Activated T-helper 1 cell treated with anti-CD3 and anti-CD28 coated beads, Interleukin-12 subunit alpha, Interleukin-12 subunit beta, Interleukin-2, Interleukin-4 antibody, amounts not matched to agents 30 ng/mL and 10 ng/mL and 1 ng/mL, durations not matched to agents 14 hours and 24 hours and 36 hours (primary cell): ENCODE measurements around the gene DSCAM. TPM values are rescaled to one million over a fixed set of nuclear protein-coding genes. Genes with fewer than 3 reads are reported as not detected.

Experiments used
- DNase-seq: peaks from one replicate; pipeline ENCODE4 v3.0.0; 2021; ENCODE audit warnings: low spot score
- H3K27ac Mint-ChIP-seq: one replicate; pipeline ENCODE4 v1.8.0; 2021; ENCODE audit warnings: mild to moderate bottlenecking, mixed read lengths
- H3K27me3 Mint-ChIP-seq: one replicate; pipeline ENCODE4 v1.8.0; 2022; ENCODE audit warnings: mild to moderate bottlenecking, moderate library complexity, mixed read lengths; ENCODE audit not compliant: insufficient read depth
- H3K36me3 Mint-ChIP-seq: one replicate; pipeline ENCODE4 v1.8.0; 2021; ENCODE audit warnings: low read depth, mixed read lengths
- H3K4me1 Mint-ChIP-seq: one replicate; pipeline ENCODE4 v1.8.0; 2021; ENCODE audit warnings: low read depth, mixed read lengths
- H3K4me3 Mint-ChIP-seq: one replicate; pipeline ENCODE4 v1.8.0; 2021; ENCODE audit warnings: mild to moderate bottlenecking, moderate library complexity, mixed read lengths
- H3K9me3 Mint-ChIP-seq: one replicate; pipeline ENCODE4 v1.8.0; 2021; ENCODE audit warnings: mixed read lengths
- intact Hi-C: fragments of 100-400 bp; cut with micrococcal nuclease; formaldehyde crosslinking; loops from one replicate; pipeline ENCODE4 v1.15.1; 2024
- total RNA-seq: library from RNA; stranded (reverse); gene quantifications from 2 replicates; pipeline ENCODE4 v1.2.3, GENCODE V29; 2022

Gene DSCAM
- total RNA-seq, 1 donor from 2014 or later: not detected

GRCh38 chr21:40736145-40736544, 110.8 kb downstream of the DSCAM start:
- intact Hi-C loops: no loop called here
- Mint-ChIP-seq H3K9me3 (no peaks in the 10 kb centered on the region), H3K4me3 (no peak overlapping the region), H3K4me1 (no peaks in the 10 kb centered on the region), H3K27me3 (no peaks in the 10 kb centered on the region), H3K36me3 (no peaks in the 10 kb centered on the region), H3K27ac (no peak overlapping the region)
- no peak for DNase-seq

- no peak overlapping the region for H3K27ac Mint-ChIP-seq
- no peaks in the 10 kb centered on the region for H3K27me3 Mint-ChIP-seq
- no peak for DNase-seq
- H3K36me3 Mint-ChIP-seq: no peaks in the 10 kb centered on the region
- intact Hi-C loops: no loop called here
- H3K9me3 Mint-ChIP-seq: peaks cover under 1% of the 10 kb centered on the region
- H3K4me3 Mint-ChIP-seq: no peak overlapping the region
- H3K4me1 Mint-ChIP-seq: no peaks in the 10 kb centered on the region
Measured at GRCh38 chr21:40733024-40733397, 113.9 kb downstream of the DSCAM start.

- intact Hi-C loops: no loop called here
- no peaks in the 10 kb centered on the region for H3K4me1 Mint-ChIP-seq
Measured at GRCh38 chr21:40732253-40733023, 114.5 kb downstream of the DSCAM start.

GRCh38 chr21:40731206-40731605, 115.8 kb downstream of the DSCAM start:
- H3K36me3 Mint-ChIP-seq: no peaks in the 10 kb centered on the region
- H3K4me1 Mint-ChIP-seq: no peaks in the 10 kb centered on the region
- DNase-seq: no peak
- no peaks in the 10 kb centered on the region for H3K27me3 Mint-ChIP-seq
- H3K9me3 Mint-ChIP-seq: peaks cover 9% of the 10 kb centered on the region
- no peak overlapping the region for H3K27ac Mint-ChIP-seq
- no peak overlapping the region for H3K4me3 Mint-ChIP-seq
- intact Hi-C loops: no loop called here

More at GRCh38 chr21:40732253-40733023, 114.5 kb downstream of the DSCAM start:
- no peaks in the 10 kb centered on the region for H3K36me3 Mint-ChIP-seq
- peaks cover 7% of the 10 kb centered on the region for H3K9me3 Mint-ChIP-seq
- no peak overlapping the region for H3K27ac Mint-ChIP-seq
- H3K4me3 Mint-ChIP-seq: no peak overlapping the region
- H3K27me3 Mint-ChIP-seq: no peaks in the 10 kb centered on the region
- DNase-seq: no peak

GRCh38 chr21:40730426-40730800, 116.5 kb downstream of the DSCAM start:
- Mint-ChIP-seq H3K9me3 (peaks cover 9% of the 10 kb centered on the region), H3K27me3 (no peaks in the 10 kb centered on the region), H3K36me3 (no peaks in the 10 kb centered on the region), H3K4me3 (no peak overlapping the region), H3K27ac (no peak overlapping the region), H3K4me1 (no peaks in the 10 kb centered on the region)
- intact Hi-C loops: no loop called here
- no peak for DNase-seq

GRCh38 chr21:40729761-40730425, 117.1 kb downstream of the DSCAM start:
- Mint-ChIP-seq H3K27me3 (no peaks in the 10 kb centered on the region), H3K36me3 (no peaks in the 10 kb centered on the region), H3K4me3 (no peak overlapping the region), H3K9me3 (peaks cover 9% of the 10 kb centered on the region), H3K4me1 (no peaks in the 10 kb centered on the region), H3K27ac (no peak overlapping the region)
- intact Hi-C loops: no loop called here
- no peak for DNase-seq

- H3K27ac Mint-ChIP-seq: no peak overlapping the region
- H3K9me3 Mint-ChIP-seq: peaks cover 29% of the 10 kb centered on the region
- no peaks in the 10 kb centered on the region for H3K36me3 Mint-ChIP-seq
- H3K4me1 Mint-ChIP-seq: no peaks in the 10 kb centered on the region
- H3K27me3 Mint-ChIP-seq: no peaks in the 10 kb centered on the region
- H3K4me3 Mint-ChIP-seq: no peak overlapping the region
- no peak for DNase-seq
- intact Hi-C loops: no loop called here
Measured at GRCh38 chr21:40723966-40724365, 123.0 kb downstream of the DSCAM start.

- H3K27ac Mint-ChIP-seq: no peak overlapping the region
- no peak overlapping the region for H3K4me3 Mint-ChIP-seq
- no peaks in the 10 kb centered on the region for H3K36me3 Mint-ChIP-seq
- no peaks in the 10 kb centered on the region for H3K27me3 Mint-ChIP-seq
- DNase-seq: no peak
- no peaks in the 10 kb centered on the region for H3K4me1 Mint-ChIP-seq
- peaks cover 29% of the 10 kb centered on the region for H3K9me3 Mint-ChIP-seq
- intact Hi-C loops: no loop called here
Measured at GRCh38 chr21:40723317-40723716, 123.6 kb downstream of the DSCAM start.

- Mint-ChIP-seq H3K27ac (no peak overlapping the region), H3K9me3 (peaks cover 19% of the 10 kb centered on the region), H3K4me3 (no peak overlapping the region), H3K4me1 (no peaks in the 10 kb centered on the region), H3K27me3 (no peaks in the 10 kb centered on the region), H3K36me3 (no peaks in the 10 kb centered on the region)
- intact Hi-C loops: no loop called here
- no peak for DNase-seq
Measured at GRCh38 chr21:40719615-40720014, 127.3 kb downstream of the DSCAM start.

GRCh38 chr21:40717028-40717427, 129.9 kb downstream of the DSCAM start:
- Mint-ChIP-seq H3K4me3 (no peak overlapping the region), H3K4me1 (no peaks in the 10 kb centered on the region), H3K27ac (no peak overlapping the region), H3K36me3 (no peaks in the 10 kb centered on the region), H3K9me3 (peaks cover 15% of the 10 kb centered on the region), H3K27me3 (no peaks in the 10 kb centered on the region)
- intact Hi-C loops: no loop called here
- no peak for DNase-seq

- H3K27ac Mint-ChIP-seq: no peak overlapping the region
- H3K4me3 Mint-ChIP-seq: no peak overlapping the region
- no peak for DNase-seq
- no peaks in the 10 kb centered on the region for H3K4me1 Mint-ChIP-seq
- no peaks in the 10 kb centered on the region for H3K9me3 Mint-ChIP-seq
- H3K27me3 Mint-ChIP-seq: no peaks in the 10 kb centered on the region
- intact Hi-C loops: no loop called here
- no peaks in the 10 kb centered on the region for H3K36me3 Mint-ChIP-seq
Measured at GRCh38 chr21:40714536-40714935, 132.4 kb downstream of the DSCAM start.

- H3K27me3 Mint-ChIP-seq: no peaks in the 10 kb centered on the region
- H3K4me1 Mint-ChIP-seq: no peaks in the 10 kb centered on the region
- DNase-seq: no peak
- intact Hi-C loops: no loop called here
- no peak overlapping the region for H3K27ac Mint-ChIP-seq
- no peak overlapping the region for H3K4me3 Mint-ChIP-seq
- no peaks in the 10 kb centered on the region for H3K9me3 Mint-ChIP-seq
- no peaks in the 10 kb centered on the region for H3K36me3 Mint-ChIP-seq
Measured at GRCh38 chr21:40707656-40708244, 139.2 kb downstream of the DSCAM start.

- Mint-ChIP-seq H3K4me1 (no peaks in the 10 kb centered on the region), H3K4me3 (no peak overlapping the region), H3K9me3 (no peaks in the 10 kb centered on the region), H3K36me3 (no peaks in the 10 kb centered on the region), H3K27ac (no peak overlapping the region), H3K27me3 (no peaks in the 10 kb centered on the region)
- no peak for DNase-seq
- intact Hi-C loops: no loop called here
Measured at GRCh38 chr21:40706806-40707655, 139.9 kb downstream of the DSCAM start.
